ENCODE data around the gene FAXC.
"Not testable (repeated sequence)": the region's sequence is repeated elsewhere in the genome, so short reads cannot be mapped to it uniquely, and the experiment has no call there.

The FAXC gene

DNA sequence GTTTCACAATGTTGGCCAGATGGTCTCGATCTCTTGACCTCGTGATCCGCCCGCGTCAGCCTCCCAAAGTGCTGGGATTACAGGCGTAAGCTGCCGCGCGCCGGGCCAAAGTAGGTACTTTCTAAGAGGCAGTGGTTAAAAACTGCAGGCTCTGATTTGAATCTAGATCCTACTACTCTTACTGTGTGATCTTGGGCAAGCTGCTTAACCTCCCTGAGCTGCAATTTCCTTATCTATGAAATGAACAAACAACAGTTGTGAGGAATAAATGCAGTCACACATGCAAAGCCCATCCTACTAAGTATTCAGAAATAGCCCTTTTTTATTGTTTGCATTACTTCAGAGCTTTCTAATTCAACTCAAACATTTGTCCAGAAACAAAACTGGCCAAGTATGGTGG, 2.9 kb downstream of the FAXC start:
- TF ChIP-seq, protein P1, sequence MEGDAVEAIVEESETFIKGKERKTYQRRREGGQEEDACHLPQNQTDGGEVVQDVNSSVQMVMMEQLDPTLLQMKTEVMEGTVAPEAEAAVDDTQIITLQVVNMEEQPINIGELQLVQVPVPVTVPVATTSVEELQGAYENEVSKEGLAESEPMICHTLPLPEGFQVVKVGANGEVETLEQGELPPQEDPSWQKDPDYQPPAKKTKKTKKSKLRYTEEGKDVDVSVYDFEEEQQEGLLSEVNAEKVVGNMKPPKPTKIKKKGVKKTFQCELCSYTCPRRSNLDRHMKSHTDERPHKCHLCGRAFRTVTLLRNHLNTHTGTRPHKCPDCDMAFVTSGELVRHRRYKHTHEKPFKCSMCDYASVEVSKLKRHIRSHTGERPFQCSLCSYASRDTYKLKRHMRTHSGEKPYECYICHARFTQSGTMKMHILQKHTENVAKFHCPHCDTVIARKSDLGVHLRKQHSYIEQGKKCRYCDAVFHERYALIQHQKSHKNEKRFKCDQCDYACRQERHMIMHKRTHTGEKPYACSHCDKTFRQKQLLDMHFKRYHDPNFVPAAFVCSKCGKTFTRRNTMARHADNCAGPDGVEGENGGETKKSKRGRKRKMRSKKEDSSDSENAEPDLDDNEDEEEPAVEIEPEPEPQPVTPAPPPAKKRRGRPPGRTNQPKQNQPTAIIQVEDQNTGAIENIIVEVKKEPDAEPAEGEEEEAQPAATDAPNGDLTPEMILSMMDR (IDR thresholded peaks at IDR 0.05; ENCODE audit: low read depth, low read length, missing control alignments), result no peak
- no peak for DNase-seq (ENCODE audit: low read depth)
- no peak overlapping the region for H3K4me3 ChIP-seq (ENCODE audit: low read depth, low read length)
- in situ Hi-C loops (cut with HindIII; ENCODE audit: low sequenced_read_pairs), result no loop called here

DNA sequence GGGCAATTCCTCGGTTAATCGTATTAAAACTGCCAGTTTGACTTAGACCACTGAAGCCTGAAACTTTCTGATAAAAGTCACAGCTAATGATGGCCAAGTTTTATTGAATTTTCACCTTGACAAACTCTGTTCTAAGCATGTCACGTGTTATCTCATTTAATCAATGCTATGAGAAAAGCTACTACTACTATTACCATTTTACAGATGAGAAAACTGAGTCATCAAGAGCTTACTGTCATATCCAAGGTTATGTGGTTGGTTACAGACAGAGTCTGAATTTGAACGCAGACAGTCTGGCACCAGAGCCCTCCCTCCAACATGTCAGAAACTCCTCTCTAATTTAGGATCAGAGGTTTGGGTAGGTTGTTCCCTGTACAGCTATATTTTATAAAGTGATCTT, 4.3 kb downstream of the FAXC start:
- in situ Hi-C loops (cut with HindIII; ENCODE audit: low sequenced_read_pairs), result no loop called here
- no peak for DNase-seq (ENCODE audit: low read depth)
- TF ChIP-seq, protein P1 (IDR thresholded peaks at IDR 0.05; ENCODE audit: low read depth, low read length, missing control alignments), result no peak
- no peak overlapping the region for H3K4me3 ChIP-seq (ENCODE audit: low read depth, low read length)

GRCh38 chr6:99344289-99344688, 5.2 kb downstream of the FAXC start:
- in situ Hi-C loops (cut with HindIII; ENCODE audit: low sequenced_read_pairs), result no loop called here
- DNase-seq (ENCODE audit: low read depth), result no peak
- no peak overlapping the region for H3K4me3 ChIP-seq (ENCODE audit: low read depth, low read length)
- TF ChIP-seq, protein P1 (IDR thresholded peaks at IDR 0.05; ENCODE audit: low read depth, low read length, missing control alignments), result no peak

DNA sequence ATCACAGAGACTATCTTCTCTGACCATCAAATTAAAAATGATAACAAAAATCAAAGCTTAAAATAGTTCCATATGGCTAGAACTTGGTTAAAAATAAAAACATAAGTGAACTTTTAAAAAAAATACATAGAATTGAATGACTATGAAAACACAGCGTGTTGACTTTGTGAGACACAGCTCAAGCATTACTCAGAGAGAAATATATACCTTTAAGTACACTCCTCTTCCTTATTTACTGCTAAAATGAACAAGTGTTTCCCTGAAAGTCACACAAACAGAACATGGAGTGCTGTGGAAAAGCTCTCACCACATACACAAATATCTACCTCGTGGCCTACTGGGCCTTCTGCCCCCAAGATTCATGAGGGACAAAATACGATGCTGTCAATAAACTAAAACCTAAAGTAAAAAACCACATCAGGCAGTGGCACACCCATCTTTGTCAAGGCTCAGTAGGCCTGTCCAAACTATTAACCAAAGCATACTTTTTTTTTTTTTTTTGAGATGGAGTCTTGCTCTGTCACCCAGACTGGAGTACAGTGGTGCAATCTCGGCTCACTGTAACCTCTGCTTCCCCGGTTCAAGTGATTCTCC, 7.5 kb downstream of the FAXC start:
- no peak overlapping the region for H3K4me3 ChIP-seq (ENCODE audit: low read depth, low read length)
- TF ChIP-seq, protein P1 (IDR thresholded peaks at IDR 0.05; ENCODE audit: low read depth, low read length, missing control alignments), result no peak
- in situ Hi-C loops (cut with HindIII; ENCODE audit: low sequenced_read_pairs), result no loop called here
- DNase-seq (ENCODE audit: low read depth), result no peak

DNA sequence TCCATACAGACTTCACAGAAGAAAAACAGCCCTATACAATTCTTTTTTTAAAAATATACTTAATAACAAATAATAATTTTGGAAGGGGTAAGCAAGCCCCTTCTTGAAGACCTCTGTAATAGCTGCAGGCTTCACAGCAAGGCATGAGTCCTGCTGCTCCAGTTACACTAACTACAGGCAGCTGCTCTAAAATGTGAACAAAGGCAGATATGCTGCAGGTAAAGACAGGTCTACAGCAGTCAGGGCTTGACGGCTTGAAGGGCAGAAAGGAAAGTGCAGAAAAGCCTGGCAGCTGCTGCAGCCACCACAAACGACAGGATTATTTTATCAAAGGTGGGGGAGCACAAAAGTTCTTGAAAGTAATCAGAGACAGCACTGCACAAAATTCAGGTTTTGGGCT, 11.3 kb downstream of the FAXC start:
- in situ Hi-C loops (cut with HindIII; ENCODE audit: low sequenced_read_pairs), result no loop called here
- DNase-seq (ENCODE audit: low read depth), result no peak
- TF ChIP-seq, protein P1 (IDR thresholded peaks at IDR 0.05; ENCODE audit: low read depth, low read length, missing control alignments), result no peak
- no peak overlapping the region for H3K4me3 ChIP-seq (ENCODE audit: low read depth, low read length)

DNA sequence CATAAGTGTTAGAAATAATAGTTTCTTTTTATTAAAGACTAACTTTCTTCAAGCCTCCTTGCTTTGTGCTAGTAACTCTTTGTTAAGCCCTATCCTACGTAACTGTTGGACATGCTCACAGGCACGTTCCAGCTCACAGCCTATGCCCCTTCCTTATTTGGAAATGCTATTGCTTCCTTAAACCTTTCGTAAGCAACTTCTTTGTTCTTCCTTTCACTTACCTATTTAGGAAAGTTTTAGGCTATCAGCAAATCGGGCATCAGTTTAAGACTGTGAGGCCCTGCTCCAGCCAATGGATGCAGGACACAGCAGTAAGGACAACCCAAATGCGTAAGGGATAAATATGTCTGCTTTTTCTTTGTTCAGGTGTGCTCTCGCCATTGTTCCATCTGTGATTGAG, 14.2 kb downstream of the FAXC start:
- in situ Hi-C loops (cut with HindIII; ENCODE audit: low sequenced_read_pairs); H3K4me3 ChIP-seq (ENCODE audit: low read depth, low read length); DNase-seq (ENCODE audit: low read depth): not testable (repeated sequence)

GRCh38 chr6:99334526-99335127, 14.8 kb downstream of the FAXC start:
- peak; percentile 34 for DNase-seq (ENCODE audit: low read depth)
- H3K4me3 ChIP-seq (ENCODE audit: low read depth, low read length), result no peak overlapping the region
- TF ChIP-seq, protein P1 (IDR thresholded peaks at IDR 0.05; ENCODE audit: low read depth, low read length, missing control alignments), result peak; percentile 67
- in situ Hi-C loops (cut with HindIII; ENCODE audit: low sequenced_read_pairs), result no loop called here

All from astrocyte of the cerebellum (primary cell).